GM20431 (cell line): Measurements from ENCODE around the gene NDUFB5.

Experiments used
- in situ Hi-C: fragments of 300-500 bp; cut with MseI, MboI; formaldehyde crosslinking; loops from one replicate; pipeline ENCODE4 v1.15.0; 2020; ENCODE audit warnings: low sequenced_read_pairs; ENCODE audit not compliant: unreplicated experiment

Gene NDUFB5

DNA sequence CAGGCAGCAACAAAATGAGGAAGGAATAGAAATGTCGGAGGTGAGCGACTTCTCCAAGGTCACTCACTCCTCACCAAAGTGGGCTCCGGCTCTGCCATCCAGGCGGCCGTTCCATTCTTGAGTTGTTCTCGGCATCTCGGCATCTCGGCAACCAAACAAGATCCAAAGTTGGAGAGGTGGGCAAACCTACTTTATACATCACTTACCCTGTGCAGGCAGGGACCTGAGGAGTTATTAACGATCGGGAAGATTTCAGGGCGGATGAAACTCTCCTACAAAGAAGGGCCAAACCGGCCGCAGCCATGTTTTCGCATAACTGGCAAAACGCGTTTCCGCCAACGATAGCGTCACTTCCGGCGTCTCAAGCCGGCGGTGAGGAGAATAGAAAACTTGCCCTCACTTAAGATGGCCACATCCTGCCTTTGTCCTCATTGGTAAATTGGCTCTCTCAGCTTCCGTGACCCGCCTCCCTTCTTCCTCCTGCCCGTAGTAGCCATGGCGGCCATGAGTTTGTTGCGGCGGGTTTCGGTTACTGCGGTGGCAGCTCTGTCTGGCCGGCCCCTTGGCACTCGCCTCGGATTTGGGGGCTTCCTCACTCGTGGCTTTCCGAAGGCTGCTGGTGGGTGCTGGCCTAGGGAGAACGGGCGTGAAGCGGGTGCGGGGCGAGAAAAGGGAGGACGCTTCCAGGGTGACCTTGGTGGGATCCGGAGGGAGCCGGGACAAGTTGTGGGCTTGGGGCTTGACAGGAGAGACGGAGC lies at the start of gene NDUFB5, which contains the start of gene MRPL47:
NDUFB5 (plus strand) TSS at position 474 of the 758 bp plus-strand sequence; CDS start at position 496, 22 bp downstream.
MRPL47 (minus strand) TSS at position 318 of the 758 bp plus-strand sequence; CDS start at position 304, 14 bp downstream.
- in situ Hi-C loops = no loop called here

- in situ Hi-C loops = loop anchor here (25.0 kb wide), 1 partner anchor 547 kb away; no protein-coding TSS in a partner anchor
Observed at GRCh38 chr3:179558742-179559364, 45.7 kb upstream of the NDUFB5 start.

- in situ Hi-C loops = loop anchor here (25.0 kb wide), 1 partner anchor 548 kb away; no protein-coding TSS in a partner anchor
Observed at GRCh38 chr3:179560791-179561190, 43.8 kb upstream of the NDUFB5 start.

DNA sequence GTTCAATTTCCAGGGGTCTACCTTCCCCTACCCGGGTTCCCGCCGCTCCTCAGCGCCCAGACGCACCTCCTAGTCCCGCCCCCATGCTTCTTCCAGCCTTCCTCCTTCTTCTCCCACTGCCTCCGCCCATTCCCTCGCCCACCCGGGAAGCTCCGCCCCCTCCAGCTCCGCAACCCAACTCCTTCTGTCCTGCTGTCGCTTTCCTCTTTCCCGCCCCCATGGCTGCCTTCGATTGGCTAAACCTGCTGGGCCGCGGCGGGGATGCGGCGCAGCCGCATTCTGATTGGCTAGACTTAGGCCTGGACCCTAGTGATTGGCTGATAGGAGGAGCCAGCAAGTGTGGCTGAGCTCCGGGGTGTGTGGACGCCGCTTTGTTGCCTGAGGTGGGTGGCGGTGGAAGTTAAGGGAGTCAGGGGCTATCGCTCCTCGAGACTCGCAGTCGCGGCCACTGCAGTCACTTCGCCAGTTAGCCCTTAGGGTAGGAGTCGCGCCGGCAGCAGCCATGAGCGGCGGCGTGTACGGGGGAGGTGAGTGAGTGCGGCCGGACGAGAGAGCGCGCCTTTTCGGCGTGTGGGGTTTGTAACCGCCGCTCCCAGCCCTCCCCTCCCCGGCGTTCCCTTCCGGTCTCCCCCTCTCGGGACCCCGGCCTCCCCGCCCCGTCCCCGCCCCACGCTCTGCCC lies 41.9 kb upstream of the NDUFB5 start, which contains the start of gene ACTL6A:
ACTL6A (plus strand) TSS at position 336 of the 680 bp plus-strand sequence; CDS start at position 503, 167 bp downstream.
- in situ Hi-C loops = loop anchor here (25.0 kb wide), 1 partner anchor 550 kb away; no protein-coding TSS in a partner anchor

GRCh38 chr3:179563271-179563783 lies 41.3 kb upstream of the NDUFB5 start:
- in situ Hi-C loops = loop anchor here (25.0 kb wide), 1 partner anchor 551 kb away; no protein-coding TSS in a partner anchor

DNA sequence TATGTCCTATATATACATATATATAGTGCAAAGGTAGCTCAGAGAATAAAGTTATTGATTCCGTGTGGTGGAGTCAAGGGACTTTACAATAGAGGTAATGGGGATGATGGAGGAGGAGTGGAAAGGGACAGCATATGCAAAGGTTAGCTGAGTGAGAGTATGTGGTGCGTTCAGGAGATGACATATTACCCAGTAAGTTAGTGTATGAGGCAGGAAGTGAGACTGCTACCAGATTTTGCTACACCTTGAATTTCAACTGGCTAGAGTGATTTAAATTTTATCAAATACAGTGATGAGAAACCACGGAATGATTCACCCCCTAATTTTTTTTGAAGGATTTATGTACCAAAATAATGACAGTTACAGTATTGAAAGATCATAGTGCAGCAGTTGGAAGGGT lies 39.1 kb upstream of the NDUFB5 start:
- in situ Hi-C loops = loop anchor here (25.0 kb wide), 1 partner anchor 553 kb away; no protein-coding TSS in a partner anchor

GRCh38 chr3:179580992-179581391 lies 23.6 kb upstream of the NDUFB5 start:
- in situ Hi-C loops = no loop called here

DNA sequence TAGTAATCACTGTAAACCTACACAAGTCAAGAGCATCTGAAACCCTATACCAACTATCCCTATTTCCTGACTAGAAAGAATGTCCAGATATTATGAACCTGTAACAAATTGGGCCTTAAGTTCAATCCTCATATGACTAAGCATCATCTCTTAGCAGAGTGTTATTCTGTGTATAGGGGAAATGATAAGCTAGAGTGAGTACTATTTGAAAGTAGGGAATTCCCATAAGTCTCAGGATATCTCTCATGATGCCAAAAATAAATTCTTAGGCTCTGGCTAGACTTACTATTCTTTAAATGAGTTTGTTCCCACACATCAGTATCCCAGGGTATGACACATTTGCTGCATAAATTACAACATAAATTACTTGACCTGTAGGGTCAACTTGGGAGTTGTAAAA lies 15.5 kb upstream of the NDUFB5 start:
- in situ Hi-C loops = no loop called here

GRCh38 chr3:179590669-179591068 lies 13.9 kb upstream of the NDUFB5 start:
- in situ Hi-C loops = no loop called here

GRCh38 chr3:179591313-179591712 lies 13.3 kb upstream of the NDUFB5 start:
- in situ Hi-C loops = no loop called here

GRCh38 chr3:179599531-179599930 lies 5.1 kb upstream of the NDUFB5 start:
- in situ Hi-C loops = no loop called here

DNA sequence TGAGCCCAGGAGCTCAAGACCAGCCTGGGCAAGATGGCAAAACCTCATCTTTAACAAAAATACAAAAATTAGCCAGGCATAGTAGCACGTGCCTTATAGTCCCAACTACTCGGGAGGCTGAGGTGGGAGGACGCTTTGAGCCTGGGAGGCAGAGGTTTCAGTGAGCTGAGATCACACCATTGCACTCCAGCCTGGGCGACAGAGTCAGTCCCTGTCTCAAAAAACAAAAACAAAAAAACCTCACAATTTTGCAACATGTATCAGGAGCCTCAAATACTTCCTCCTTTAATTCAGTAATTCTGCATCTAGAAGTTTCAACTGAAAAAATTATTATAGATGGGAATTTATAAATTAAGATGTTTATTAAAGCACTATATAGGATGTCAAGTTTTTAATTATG lies 1.3 kb upstream of the NDUFB5 start:
- in situ Hi-C loops = no loop called here

GRCh38 chr3:179603831-179604230 lies 763 bp upstream of the NDUFB5 start:
- in situ Hi-C loops = no loop called here

GRCh38 chr3:179606534-179607085 lies 2.0 kb downstream of the NDUFB5 start:
- in situ Hi-C loops = no loop called here

DNA sequence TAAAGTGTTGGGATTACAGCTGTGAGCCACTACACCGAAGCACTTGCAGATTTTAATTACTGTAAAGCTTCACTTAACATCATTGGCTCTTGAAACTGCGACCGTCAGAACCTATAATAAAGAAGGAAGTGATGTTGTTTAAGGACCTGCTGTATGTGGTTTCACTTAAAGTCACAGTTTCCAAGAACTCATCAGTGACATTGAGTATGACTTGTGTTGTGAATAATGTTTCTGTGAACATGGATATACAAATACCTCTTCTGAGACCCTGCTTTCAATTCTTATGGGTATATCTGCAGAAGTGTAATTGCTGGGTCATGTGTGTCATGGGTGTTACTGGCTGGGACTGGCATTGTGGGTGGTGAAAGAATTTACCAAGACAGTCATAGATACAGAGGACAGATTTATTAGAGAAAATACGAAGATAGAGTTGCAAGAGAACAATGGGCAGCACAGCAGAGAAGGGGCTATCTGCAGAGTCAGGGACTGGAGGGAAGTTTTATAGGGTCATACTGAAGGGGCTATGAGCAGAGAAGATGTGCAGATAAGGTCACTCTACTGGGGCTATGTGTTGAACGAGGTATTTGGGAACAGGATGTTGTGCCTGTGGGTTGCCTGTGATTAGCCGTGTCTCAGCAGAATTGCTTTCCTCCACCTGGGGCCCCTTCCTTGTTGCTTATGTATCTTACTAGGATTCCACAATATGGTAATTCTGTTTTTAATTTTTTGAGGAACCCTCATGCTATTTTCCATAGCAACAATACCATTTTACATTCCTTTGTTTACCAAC lies 4.5 kb downstream of the NDUFB5 start:
- in situ Hi-C loops = no loop called here

- in situ Hi-C loops = no loop called here
Observed at GRCh38 chr3:179610066-179610465, 5.5 kb downstream of the NDUFB5 start.

DNA sequence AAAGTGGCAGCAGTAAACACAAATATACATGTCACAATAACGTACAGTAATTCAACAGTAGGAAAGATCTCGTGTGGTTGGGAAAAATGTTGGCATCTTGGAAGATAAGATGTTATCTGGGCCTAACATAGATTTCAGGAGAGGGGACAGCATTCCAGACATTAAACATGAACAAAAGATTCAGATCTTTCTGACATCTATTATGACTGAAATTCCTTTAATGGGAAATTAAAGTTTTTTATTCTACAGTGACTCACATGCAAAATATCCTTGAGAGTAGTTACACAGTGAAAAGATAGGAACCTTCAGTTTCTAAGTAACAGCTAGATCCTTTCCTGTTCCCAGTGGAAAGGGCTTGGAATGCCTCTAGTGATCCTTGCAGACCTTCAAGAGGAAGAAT lies 9.2 kb downstream of the NDUFB5 start:
- in situ Hi-C loops = no loop called here

- in situ Hi-C loops = no loop called here
Observed at GRCh38 chr3:179615458-179616173, 11.0 kb downstream of the NDUFB5 start.

GRCh38 chr3:179622023-179622422 lies 17.4 kb downstream of the NDUFB5 start:
- in situ Hi-C loops = no loop called here
